Activated CD8-positive, alpha-beta T cell treated with anti-CD3 and anti-CD28 coated beads for 36 hours (primary cell): ENCODE measurements around the gene POMT2. TPM values are rescaled to one million over a fixed set of nuclear protein-coding genes. Genes with fewer than 3 reads are reported as not detected.
"Not testable (repeated sequence)": the region's sequence is repeated elsewhere in the genome, so short reads cannot be mapped to it uniquely, and the experiment has no call there.

Experiments used
- ATAC-seq: fragments of 200-7000 bp; cut with Tn5 transposase; one replicate; pipeline ENCODE4 v1.10.0; 2021; ENCODE audit warnings: mild to moderate bottlenecking, moderate library complexity
- CTCF ChIA-PET: fragments of 350-600 bp; sonication (Branson Sonifier 250); formaldehyde crosslinking; loops from one replicate; lab custom pipeline; 2021; ENCODE audit warnings: antibody characterized with exemption; lab: Charles Lee
- POLR2A ChIA-PET: fragments of 350-600 bp; sonication (Branson Sonifier 250); formaldehyde crosslinking; loops from one replicate; lab custom pipeline; 2021; ENCODE audit warnings: antibody characterized with exemption; lab: Charles Lee
- DNase-seq: peaks from one replicate; pipeline ENCODE4 v3.0.0-alpha.2; 2020
- H3K27ac Mint-ChIP-seq: one replicate; pipeline ENCODE4 v1.8.0; 2021; ENCODE audit warnings: mild to moderate bottlenecking, mixed read lengths
- H3K27me3 Mint-ChIP-seq: one replicate; pipeline ENCODE4 v1.8.0; 2021; ENCODE audit warnings: mixed read lengths
- H3K36me3 Mint-ChIP-seq: one replicate; pipeline ENCODE4 v1.8.0; 2021; ENCODE audit warnings: low read depth, mixed read lengths
- H3K4me1 Mint-ChIP-seq: one replicate; pipeline ENCODE4 v1.8.0; 2021; ENCODE audit warnings: low read depth, mixed read lengths
- H3K4me3 Mint-ChIP-seq: one replicate; pipeline ENCODE4 v1.8.0; 2021; ENCODE audit warnings: mild to moderate bottlenecking, moderate library complexity, mixed read lengths
- H3K9me3 Mint-ChIP-seq: one replicate; pipeline ENCODE4 v1.8.0; 2021; ENCODE audit warnings: mixed read lengths
- intact Hi-C: fragments of 100-400 bp; cut with micrococcal nuclease; formaldehyde crosslinking; loops from one replicate; pipeline ENCODE4 v1.10.0; 2022
- total RNA-seq, 2 experiments: library from RNA; stranded (reverse); gene quantifications; one replicate each; pipeline ENCODE4 v1.2.3, GENCODE V29; 2021
- TF ChIP-seq, protein P1 (sequence below): fragments of 200-600 bp; IDR thresholded peaks from one replicate; pipeline ENCODE4 v1.8.0; 2022; ENCODE audit warnings: antibody characterized with exemption, mild to moderate bottlenecking

POMT2 gene
- total RNA-seq, 2 experiments from 2014 or later = 14.2 to 15.3 TPM

DNA sequence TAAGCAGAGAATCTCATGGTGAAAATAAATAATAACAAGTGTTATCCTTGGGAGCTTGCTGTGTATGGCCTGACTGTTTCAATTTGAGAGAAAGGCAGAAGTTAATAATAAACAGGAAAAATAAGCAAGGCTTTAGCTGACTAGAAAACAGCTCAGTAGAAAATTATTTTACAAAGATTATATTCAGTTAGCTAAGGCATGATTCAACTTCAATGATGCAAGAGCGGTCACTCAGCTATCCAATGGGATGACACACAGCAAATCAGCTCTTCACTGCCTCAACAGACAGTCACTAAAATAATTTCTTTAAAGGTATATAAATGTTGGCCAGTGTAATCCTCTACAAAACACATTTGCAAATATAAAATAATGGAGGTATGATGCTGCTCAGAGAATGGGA, 18.7 kb upstream of the POMT2 start:
- Mint-ChIP-seq H3K27ac (no peak overlapping the region), H3K4me1 (no peaks in the 10 kb centered on the region), H3K27me3 (no peaks in the 10 kb centered on the region), H3K9me3 (no peaks in the 10 kb centered on the region), H3K4me3 (no peak overlapping the region), H3K36me3 (peaks cover 4% of the 10 kb centered on the region)
- DNase-seq = no peak
- ATAC-seq = no peak
- TF ChIP-seq, protein P1, sequence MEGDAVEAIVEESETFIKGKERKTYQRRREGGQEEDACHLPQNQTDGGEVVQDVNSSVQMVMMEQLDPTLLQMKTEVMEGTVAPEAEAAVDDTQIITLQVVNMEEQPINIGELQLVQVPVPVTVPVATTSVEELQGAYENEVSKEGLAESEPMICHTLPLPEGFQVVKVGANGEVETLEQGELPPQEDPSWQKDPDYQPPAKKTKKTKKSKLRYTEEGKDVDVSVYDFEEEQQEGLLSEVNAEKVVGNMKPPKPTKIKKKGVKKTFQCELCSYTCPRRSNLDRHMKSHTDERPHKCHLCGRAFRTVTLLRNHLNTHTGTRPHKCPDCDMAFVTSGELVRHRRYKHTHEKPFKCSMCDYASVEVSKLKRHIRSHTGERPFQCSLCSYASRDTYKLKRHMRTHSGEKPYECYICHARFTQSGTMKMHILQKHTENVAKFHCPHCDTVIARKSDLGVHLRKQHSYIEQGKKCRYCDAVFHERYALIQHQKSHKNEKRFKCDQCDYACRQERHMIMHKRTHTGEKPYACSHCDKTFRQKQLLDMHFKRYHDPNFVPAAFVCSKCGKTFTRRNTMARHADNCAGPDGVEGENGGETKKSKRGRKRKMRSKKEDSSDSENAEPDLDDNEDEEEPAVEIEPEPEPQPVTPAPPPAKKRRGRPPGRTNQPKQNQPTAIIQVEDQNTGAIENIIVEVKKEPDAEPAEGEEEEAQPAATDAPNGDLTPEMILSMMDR = no peak
- ChIA-PET POLR2A (no interaction called here), CTCF (interaction anchor here (0.9 kb wide), 1 partner anchor 18 kb away, joined by 3 read pairs; the partner anchor contains the start of genes GSTZ1 and POMT2)
- intact Hi-C loops = no loop called here

DNA sequence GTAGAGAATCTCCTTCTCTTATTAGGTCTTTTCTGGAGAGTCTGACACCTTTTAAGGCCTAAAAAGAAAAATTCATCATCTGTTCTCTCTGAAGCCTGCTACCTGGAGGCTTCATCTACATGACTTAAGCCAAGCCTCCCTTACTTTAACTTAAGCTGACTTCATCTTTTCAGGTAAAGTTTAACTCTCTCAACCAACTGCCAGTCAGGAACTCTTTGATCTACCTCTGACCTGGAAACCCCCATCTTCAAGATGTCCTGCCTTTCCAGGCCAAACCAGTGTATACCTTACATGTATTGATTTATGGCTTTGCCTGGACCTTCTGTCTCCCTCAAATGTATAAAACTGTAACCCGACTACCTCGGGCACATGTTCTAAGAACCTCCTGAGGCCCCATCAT, 17.6 kb upstream of the POMT2 start:
- peaks cover 4% of the 10 kb centered on the region for H3K36me3 Mint-ChIP-seq
- intact Hi-C loops = no loop called here
- no peaks in the 10 kb centered on the region for H3K9me3 Mint-ChIP-seq
- no peak for ATAC-seq
- POLR2A ChIA-PET = no interaction called here
- TF ChIP-seq, protein P1 = no peak
- DNase-seq = no peak
- no peaks in the 10 kb centered on the region for H3K4me1 Mint-ChIP-seq
- H3K27me3 Mint-ChIP-seq = no peaks in the 10 kb centered on the region
- no peak overlapping the region for H3K27ac Mint-ChIP-seq
- no peak overlapping the region for H3K4me3 Mint-ChIP-seq
- CTCF ChIA-PET = no interaction called here

DNA sequence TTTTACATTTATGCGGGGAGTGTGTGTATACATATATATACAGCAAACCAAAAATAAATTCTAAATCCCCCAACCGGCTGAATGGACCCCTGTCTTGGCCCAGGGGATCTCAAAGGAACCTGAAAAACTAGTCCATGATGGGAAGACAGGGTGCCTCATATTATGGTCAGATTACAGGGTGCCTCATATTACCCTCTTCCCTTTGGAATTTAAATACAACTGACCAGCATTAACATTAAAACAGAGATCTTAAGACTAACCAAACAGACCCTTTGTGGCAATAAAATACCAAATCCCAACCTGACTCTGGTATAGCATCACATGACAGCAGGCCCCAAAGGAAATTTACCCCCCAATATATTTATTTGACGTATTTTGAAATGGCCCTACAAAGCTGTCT, 17.2 kb upstream of the POMT2 start:
- Mint-ChIP-seq H3K27ac (no peak overlapping the region), H3K4me1 (no peaks in the 10 kb centered on the region), H3K9me3 (no peaks in the 10 kb centered on the region), H3K4me3 (no peak overlapping the region), H3K27me3 (no peaks in the 10 kb centered on the region), H3K36me3 (peaks cover 4% of the 10 kb centered on the region)
- intact Hi-C loops = no loop called here
- TF ChIP-seq, protein P1 = no peak
- ChIA-PET POLR2A (no interaction called here), CTCF (no interaction called here)
- DNase-seq (no peak), ATAC-seq (no peak)

DNA sequence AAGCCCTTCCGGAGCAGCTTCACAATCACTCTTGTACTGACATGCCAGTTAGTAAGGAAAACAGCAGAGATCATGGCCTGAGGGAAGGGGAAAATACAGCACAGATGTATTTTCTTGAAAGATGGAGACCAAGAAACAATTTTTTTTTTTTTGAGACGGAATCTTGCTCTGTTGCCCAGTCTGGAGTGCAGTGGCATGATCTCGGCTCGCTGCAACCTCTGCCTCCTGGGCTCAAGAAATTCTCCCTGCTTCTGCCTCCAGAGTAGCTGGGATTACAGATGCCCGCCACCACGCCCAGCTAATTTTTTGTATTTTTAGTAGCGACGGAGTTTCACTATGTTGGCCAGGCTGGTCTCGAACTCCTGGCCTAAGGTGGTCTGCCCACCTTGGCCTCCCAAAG, 16.6 kb upstream of the POMT2 start:
- H3K9me3 Mint-ChIP-seq, DNase-seq, intact Hi-C loops, H3K27me3 Mint-ChIP-seq, H3K27ac Mint-ChIP-seq, ATAC-seq, CTCF ChIA-PET, H3K4me1 Mint-ChIP-seq, H3K4me3 Mint-ChIP-seq, H3K36me3 Mint-ChIP-seq: not testable (repeated sequence)
- POLR2A ChIA-PET = interaction anchor here (0.7 kb wide), 1 partner anchor 76 kb away, joined by 5 read pairs; no protein-coding TSS in a partner anchor

DNA sequence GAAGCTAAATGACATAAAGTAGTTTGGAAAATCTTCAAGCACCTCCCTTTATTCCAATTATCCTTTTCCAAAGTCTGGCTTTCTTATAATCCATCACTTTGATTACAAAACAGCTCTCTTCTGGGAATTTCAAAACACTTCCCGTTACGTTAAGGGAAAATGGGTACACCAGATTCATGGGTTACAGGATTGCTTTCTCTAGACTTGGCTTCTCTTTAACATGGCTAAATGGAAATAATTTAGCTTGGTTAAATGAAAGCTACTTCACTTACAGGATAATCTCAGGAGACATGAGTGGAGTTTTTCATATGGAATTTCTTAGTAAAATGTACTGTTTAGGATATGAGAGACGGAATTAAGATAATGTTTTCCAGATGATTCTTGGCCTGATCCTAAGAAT, 14.9 kb upstream of the POMT2 start:
- TF ChIP-seq, protein P1 = no peak
- no peaks in the 10 kb centered on the region for H3K4me1 Mint-ChIP-seq
- DNase-seq = no peak
- ChIA-PET POLR2A (no interaction called here), CTCF (interaction anchor here (1.2 to 1.7 kb wide), 2 partner anchors 20 to 140 kb away, joined by 3 to 7 read pairs; no protein-coding TSS in a partner anchor)
- no peak for ATAC-seq
- intact Hi-C loops = no loop called here
- H3K4me3 Mint-ChIP-seq = no peak overlapping the region
- no peaks in the 10 kb centered on the region for H3K36me3 Mint-ChIP-seq
- H3K27ac Mint-ChIP-seq = no peak overlapping the region
- no peaks in the 10 kb centered on the region for H3K9me3 Mint-ChIP-seq
- H3K27me3 Mint-ChIP-seq = no peaks in the 10 kb centered on the region
